ENCODE measurements around the gene ECSIT. TPM values are rescaled to one million over a fixed set of nuclear protein-coding genes. Genes with fewer than 3 reads are reported as not detected.

Gene ECSIT
- total and polyA plus RNA-seq, 2 experiments from 2014 or later = 36.6 to 66.5 TPM

- peak; percentile 96 for ATAC-seq
- peaks cover 1% of the 10 kb centered on the region; the same call in 1 of the 2 replicates for H4K20me1 ChIP-seq (replicated peaks; ENCODE audit: insufficient read depth)
Measured at GRCh38 chr19:11551603-11552235, 22.8 kb upstream of the ECSIT start.

More at GRCh38 chr19:11551603-11552235, 22.8 kb upstream of the ECSIT start:
- H3K9me3 Mint-ChIP-seq = no peaks in the 10 kb centered on the region
- H3K4me1 ChIP-seq (ENCODE audit: insufficient read depth) = no peaks in the 10 kb centered on the region
- H3F3A ChIP-seq (replicated peaks; ENCODE audit: low read depth) = no peaks in the 10 kb centered on the region
- peaks cover 15% of the 10 kb centered on the region for H3K79me2 ChIP-seq (replicated peaks; ENCODE audit: insufficient read depth)
- H2AFZ ChIP-seq = no peak overlapping the region
- TF ChIP-seq JUNB (IDR thresholded peaks at IDR 0.05; ENCODE audit: unreplicated experiment) = no peak
- TF ChIP-seq EZH2phosphoT487 (IDR thresholded peaks at IDR 0.05; ENCODE audit: unreplicated experiment) = no peak
- peak; percentile 16; the same call in 1 of the 2 replicates for TF ChIP-seq POLR2AphosphoS5 (IDR thresholded peaks at IDR 0.05; ENCODE audit: low read depth)
- TF ChIP-seq CTCF (conservative IDR thresholded peaks at IDR 0.05; ENCODE audit: low read depth in 2 of 2) = peak; percentile 64 to 83
- no peak for TF ChIP-seq EZH2 (IDR thresholded peaks at IDR 0.05; ENCODE audit: low read depth, unreplicated experiment)
- TF ChIP-seq STAT1 (IDR thresholded peaks at IDR 0.05; ENCODE audit: unreplicated experiment) = no peak
- no peak for TF ChIP-seq ZNF331 (CRISPR knock-in tag; IDR thresholded peaks at IDR 0.05; ENCODE audit: low read depth)
- TF ChIP-seq ZNF114 (CRISPR knock-in tag; IDR thresholded peaks at IDR 0.05) = no peak
- TF ChIP-seq NANOG (IDR thresholded peaks at IDR 0.05; ENCODE audit: borderline replicate concordance) = no peak
- TF ChIP-seq ETS1 (IDR thresholded peaks at IDR 0.05) = no peak
- TF ChIP-seq REST (IDR thresholded peaks at IDR 0.05; ENCODE audit: unreplicated experiment) = no peak
- no peak for TF ChIP-seq CREB1 (CRISPR knock-in tag; IDR thresholded peaks at IDR 0.05; ENCODE audit: low read depth)
- H3K36me3 ChIP-seq (ENCODE audit: insufficient read depth) = no peaks in the 10 kb centered on the region; the same call in 1 of the 2 replicates
- no peak overlapping the region for H3K27ac Mint-ChIP-seq
- peak; percentile 85 for DNase-seq (ENCODE audit: low spot score)
- no peak overlapping the region for H3K4me3 Mint-ChIP-seq
- no peak overlapping the region for H3K4me2 ChIP-seq
- no peak overlapping the region for H3K4me3 ChIP-seq
- H3K27me3 ChIP-seq (ENCODE audit: insufficient read depth) = no peaks in the 10 kb centered on the region
- no peaks in the 10 kb centered on the region for H3K4me1 Mint-ChIP-seq
- peaks cover 29% of the 10 kb centered on the region for H3K36me3 Mint-ChIP-seq (ENCODE audit: low read depth)
- H3K27ac ChIP-seq (ENCODE audit: low read depth) = no peak overlapping the region
- H3K27me3 Mint-ChIP-seq (ENCODE audit: insufficient read depth, low read depth, poor library complexity) = no peaks in the 10 kb centered on the region
- no peaks in the 10 kb centered on the region for H3K9me2 ChIP-seq (ENCODE audit: insufficient read depth)

Measured in GM23338 (cell line).